Measurements from ENCODE around the gene UBALD2.
A peak's percentile ranks its signal among the peaks of the same experiment; 100 is the strongest.
"Not testable (repeated sequence)": the region's sequence is repeated elsewhere in the genome, so short reads cannot be mapped to it uniquely, and the experiment has no call there.

UBALD2 gene

DNA sequence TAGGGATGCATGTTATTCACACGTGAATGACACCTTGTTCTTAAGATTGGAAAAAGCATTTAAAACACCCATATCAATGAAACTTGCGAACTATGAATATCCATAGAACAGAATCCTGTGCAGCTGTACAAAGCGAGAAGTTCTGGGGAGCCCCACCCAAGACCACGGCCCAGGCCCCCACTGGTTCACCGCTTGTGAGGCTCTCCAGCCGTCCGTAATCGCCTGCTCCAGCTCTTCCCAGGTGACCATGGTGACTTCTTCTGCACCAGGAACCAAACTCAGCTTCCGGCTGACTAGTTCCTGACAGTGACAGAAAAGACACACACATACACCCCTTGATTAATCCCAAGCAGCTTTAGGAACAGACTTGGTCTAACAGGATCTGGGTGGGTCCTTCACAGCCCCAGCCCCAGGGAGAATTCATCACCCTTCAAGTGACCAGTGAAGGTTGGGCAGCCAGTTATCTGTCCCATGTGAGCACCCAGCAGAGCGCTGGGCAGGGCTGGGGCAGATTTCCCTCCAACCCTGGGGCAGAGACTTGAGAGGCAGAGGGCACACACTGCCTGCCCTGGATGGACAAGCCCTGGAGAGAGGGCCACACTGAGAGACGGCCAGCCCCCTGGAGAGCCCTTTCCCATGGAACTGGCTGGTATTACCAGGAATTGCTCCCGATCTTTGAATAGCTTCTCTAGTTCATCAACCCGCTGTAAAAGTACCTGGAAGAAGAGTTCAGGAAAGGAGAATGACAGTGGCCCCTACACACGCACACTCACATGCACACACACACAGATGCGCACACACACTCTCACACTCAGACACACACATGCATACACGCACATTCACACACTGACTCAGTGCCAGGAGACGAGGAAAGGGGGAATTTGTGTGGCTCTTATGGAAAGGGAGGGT is 39.3 kb downstream of the UBALD2 start:
- H3K4me3 ChIP-seq (ENCODE audit: insufficient read depth, low read depth, low read length), result no peak overlapping the region
- H3K36me3 ChIP-seq (ENCODE audit: control insufficient read depth, insufficient read depth, low read length), result no peaks in the 10 kb centered on the region
- no peaks in the 10 kb centered on the region for H3K4me1 ChIP-seq (ENCODE audit: control insufficient read depth, insufficient read depth, low read length)
- H3K9me3 ChIP-seq (ENCODE audit: control insufficient read depth, low read length), result no peaks in the 10 kb centered on the region
- H3K27ac ChIP-seq (ENCODE audit: insufficient read depth, low read depth, low read length, poor library complexity, severe bottlenecking), result no peak overlapping the region
- WGBS, 2 experiments, result 92 to 94% methylated on average over 15 to 17 of the region's 17 CpGs
- no peaks in the 10 kb centered on the region for H3K27me3 ChIP-seq (ENCODE audit: control insufficient read depth, insufficient read depth, low read length, poor library complexity, severe bottlenecking)

DNA sequence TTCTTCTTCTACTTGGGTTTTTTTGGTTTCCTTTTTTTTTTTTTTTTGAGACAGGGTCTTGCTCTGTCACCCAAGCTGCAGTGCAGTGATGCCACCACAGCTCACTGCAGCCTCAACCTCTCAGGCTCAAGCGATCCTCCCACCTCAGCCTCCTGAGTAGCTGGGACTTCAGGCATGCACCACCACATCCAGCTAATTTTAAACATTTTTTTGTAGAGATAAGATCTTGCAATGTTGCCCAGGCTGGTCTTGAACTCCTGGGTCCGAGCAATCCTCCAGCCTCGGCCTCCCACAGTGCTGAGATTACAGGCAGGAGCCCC is 39.9 kb downstream of the UBALD2 start:
- WGBS, 2 experiments, result 89 to 91% methylated on average over 3 of the region's 3 CpGs

DNA sequence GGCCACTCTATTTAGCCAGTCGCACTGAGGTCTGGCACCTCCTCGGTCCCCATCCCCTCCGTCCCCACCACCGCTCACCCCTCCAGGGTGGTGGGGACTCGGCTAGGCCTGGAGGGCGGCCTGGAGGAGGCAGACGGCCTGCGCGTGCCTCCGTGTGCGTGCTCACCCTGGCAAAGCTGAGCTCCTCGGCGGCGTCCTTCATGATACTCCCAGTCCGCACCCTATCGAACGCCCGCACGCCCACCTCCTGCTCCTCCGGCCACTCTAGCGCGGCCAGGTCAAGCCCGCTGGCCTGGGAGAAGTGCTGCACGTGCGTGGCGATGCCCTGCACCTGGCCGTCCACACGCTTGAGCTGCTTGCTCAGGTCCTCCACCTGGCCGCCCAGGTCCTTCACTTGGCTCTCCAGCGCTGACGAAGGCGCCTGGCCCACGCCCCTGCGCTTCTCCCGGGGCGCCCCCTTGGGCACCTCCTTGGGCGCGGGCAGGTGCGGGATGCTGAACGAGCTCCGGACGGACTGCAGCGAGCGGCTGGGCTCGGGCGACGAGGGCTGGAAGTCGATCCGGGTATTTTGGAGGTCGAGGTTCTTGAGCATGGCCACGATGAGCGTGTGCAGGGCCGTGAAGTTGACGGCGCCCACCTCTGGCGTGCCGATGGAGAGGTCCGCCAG is 42.3 kb downstream of the UBALD2 start:
- 96 to 97% methylated on average over 58 of the region's 58 CpGs for WGBS, 2 experiments
- no peak overlapping the region for H3K27ac ChIP-seq (ENCODE audit: insufficient read depth, low read depth, low read length, poor library complexity, severe bottlenecking)
- H3K4me1 ChIP-seq (ENCODE audit: control insufficient read depth, insufficient read depth, low read length), result no peaks in the 10 kb centered on the region
- peaks cover 3% of the 10 kb centered on the region for H3K36me3 ChIP-seq (ENCODE audit: control insufficient read depth, insufficient read depth, low read length)
- H3K9me3 ChIP-seq (ENCODE audit: control insufficient read depth, low read length), result no peaks in the 10 kb centered on the region
- no peaks in the 10 kb centered on the region for H3K27me3 ChIP-seq (ENCODE audit: control insufficient read depth, insufficient read depth, low read length, poor library complexity, severe bottlenecking)
- H3K4me3 ChIP-seq (ENCODE audit: insufficient read depth, low read depth, low read length), result no peak overlapping the region

More for the DNA sequence above, 39.9 kb downstream of the UBALD2 start:
- not testable (repeated sequence) for H3K9me3 ChIP-seq (ENCODE audit: control insufficient read depth, low read length); H3K4me3 ChIP-seq (ENCODE audit: insufficient read depth, low read depth, low read length); H3K36me3 ChIP-seq (ENCODE audit: control insufficient read depth, insufficient read depth, low read length); H3K27ac ChIP-seq (ENCODE audit: insufficient read depth, low read depth, low read length, poor library complexity, severe bottlenecking); H3K27me3 ChIP-seq (ENCODE audit: control insufficient read depth, insufficient read depth, low read length, poor library complexity, severe bottlenecking); H3K4me1 ChIP-seq (ENCODE audit: control insufficient read depth, insufficient read depth, low read length)

DNA sequence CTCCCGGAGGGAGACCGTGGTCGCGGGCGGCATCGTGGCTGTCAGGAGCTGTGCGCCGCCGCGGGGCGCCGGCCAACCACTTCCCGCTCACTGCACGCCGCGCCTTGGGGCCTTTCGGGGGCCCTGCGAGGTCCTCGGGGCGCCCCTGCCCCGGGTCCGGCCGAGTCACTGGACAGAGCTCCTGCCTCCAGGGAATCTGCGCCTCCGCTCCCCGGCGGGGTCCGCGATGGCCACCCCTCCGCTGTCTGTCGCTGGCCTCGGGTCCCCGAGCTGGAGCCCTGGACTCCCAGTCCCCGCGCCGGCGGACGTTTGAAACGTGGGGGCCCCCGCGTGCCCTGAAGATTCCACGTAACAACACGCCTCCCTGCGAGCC is 42.8 kb downstream of the UBALD2 start, which contains the start of gene QRICH2:
Gene QRICH2, minus strand, starts transcription at position 311 of the 373 bp plus-strand sequence. Its CDS starts 278 bp downstream, at position 33.
- Histone ChIP-seq H3K36me3 (ENCODE audit: control insufficient read depth, insufficient read depth, low read length) (peaks cover 7% of the 10 kb centered on the region), H3K4me3 (ENCODE audit: insufficient read depth, low read depth, low read length) (no peak within 1 kb of the TSS), H3K27me3 (ENCODE audit: control insufficient read depth, insufficient read depth, low read length, poor library complexity, severe bottlenecking) (no peaks in the 10 kb centered on the region), H3K27ac (ENCODE audit: insufficient read depth, low read depth, low read length, poor library complexity, severe bottlenecking) (no peak within 1 kb of the TSS), H3K9me3 (ENCODE audit: control insufficient read depth, low read length) (no peaks in the 10 kb centered on the region), H3K4me1 (ENCODE audit: control insufficient read depth, insufficient read depth, low read length) (no peaks in the 10 kb centered on the region)
- WGBS, 2 experiments, result 96% methylated on average over 44 of the region's 44 CpGs

- Histone ChIP-seq H3K9me3 (ENCODE audit: control insufficient read depth, low read length) (no peaks in the 10 kb centered on the region), H3K4me3 (ENCODE audit: insufficient read depth, low read depth, low read length) (no peak overlapping the region), H3K4me1 (ENCODE audit: control insufficient read depth, insufficient read depth, low read length) (no peaks in the 10 kb centered on the region), H3K36me3 (ENCODE audit: control insufficient read depth, insufficient read depth, low read length) (peaks cover 12% of the 10 kb centered on the region), H3K27ac (ENCODE audit: insufficient read depth, low read depth, low read length, poor library complexity, severe bottlenecking) (no peak overlapping the region), H3K27me3 (ENCODE audit: control insufficient read depth, insufficient read depth, low read length, poor library complexity, severe bottlenecking) (no peaks in the 10 kb centered on the region)
- WGBS, 2 experiments, result 91 to 95% methylated on average over 4 of the region's 4 CpGs
These were observed 44.3 kb downstream of the UBALD2 start for GRCh38 chr17:76309461-76309860.

DNA sequence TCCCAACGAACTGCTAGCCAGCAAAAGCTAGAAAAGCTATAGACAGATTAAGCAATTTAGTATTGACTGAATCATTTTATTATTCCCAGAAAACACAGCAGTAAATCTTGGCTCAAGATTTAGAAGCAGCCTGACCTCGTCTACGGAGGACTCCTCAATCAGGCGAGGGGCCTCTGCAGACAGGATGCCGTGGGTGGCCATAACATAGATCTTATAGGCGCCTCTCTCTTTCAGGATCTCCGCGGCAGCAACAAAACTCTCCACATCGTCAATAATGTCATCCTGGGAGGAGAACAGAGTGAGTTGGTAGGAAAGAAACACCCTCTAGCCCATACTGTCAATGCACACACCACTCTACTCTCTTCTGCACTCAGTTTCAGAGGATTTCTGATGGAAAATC is 47.6 kb downstream of the UBALD2 start:
- Histone ChIP-seq H3K36me3 (ENCODE audit: control insufficient read depth, insufficient read depth, low read length) (peaks cover 12% of the 10 kb centered on the region), H3K4me1 (ENCODE audit: control insufficient read depth, insufficient read depth, low read length) (no peaks in the 10 kb centered on the region), H3K27me3 (ENCODE audit: control insufficient read depth, insufficient read depth, low read length, poor library complexity, severe bottlenecking) (no peaks in the 10 kb centered on the region), H3K4me3 (ENCODE audit: insufficient read depth, low read depth, low read length) (no peak overlapping the region), H3K9me3 (ENCODE audit: control insufficient read depth, low read length) (no peaks in the 10 kb centered on the region), H3K27ac (ENCODE audit: insufficient read depth, low read depth, low read length, poor library complexity, severe bottlenecking) (peak overlapping the region; percentile 36)
- 92 to 94% methylated on average over 9 of the region's 9 CpGs for WGBS, 2 experiments

DNA sequence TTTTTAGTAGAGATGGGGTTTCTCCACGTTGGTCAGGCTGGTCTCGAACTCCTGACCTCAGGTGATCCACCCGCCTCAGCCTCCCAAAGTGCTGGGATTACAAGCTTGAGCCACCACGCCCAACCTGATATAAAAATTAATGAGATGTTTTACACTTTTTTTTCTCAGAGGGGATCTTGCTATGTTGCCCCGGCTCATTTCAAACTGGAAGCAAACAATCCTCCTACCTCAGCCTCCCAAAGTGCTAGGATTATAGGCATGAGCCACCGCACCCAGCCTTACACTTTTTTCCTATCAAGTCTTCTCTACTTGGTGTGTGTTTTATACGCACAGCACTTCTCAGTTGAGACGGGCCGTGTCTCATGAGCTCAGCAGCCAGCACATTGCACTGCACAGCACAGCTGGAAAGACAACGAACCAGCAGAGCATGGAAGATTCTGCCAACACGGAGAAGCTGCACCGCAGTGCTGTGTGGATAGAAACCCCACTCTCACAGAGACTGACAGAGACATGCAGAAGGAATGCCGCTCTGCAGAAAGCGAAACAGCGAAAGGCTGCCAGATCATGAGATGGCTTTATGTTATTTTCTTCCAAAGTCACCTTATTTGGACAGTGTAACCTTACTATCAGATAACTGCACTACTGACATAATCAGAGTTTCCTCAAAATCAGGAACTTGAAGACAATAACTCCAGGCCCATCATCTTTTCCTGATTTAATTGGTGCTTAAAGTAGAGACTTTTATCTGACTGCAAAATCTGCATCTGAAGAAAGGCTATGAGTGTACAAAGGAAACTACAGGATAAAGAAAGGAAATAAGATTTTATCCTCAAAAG is 49.5 kb downstream of the UBALD2 start:
- 91 to 93% methylated on average over 15 of the region's 15 CpGs for WGBS, 2 experiments
- peaks cover 12% of the 10 kb centered on the region for H3K36me3 ChIP-seq (ENCODE audit: control insufficient read depth, insufficient read depth, low read length)
- no peaks in the 10 kb centered on the region for H3K4me1 ChIP-seq (ENCODE audit: control insufficient read depth, insufficient read depth, low read length)
- H3K4me3 ChIP-seq (ENCODE audit: insufficient read depth, low read depth, low read length), result no peak overlapping the region
- no peaks in the 10 kb centered on the region for H3K9me3 ChIP-seq (ENCODE audit: control insufficient read depth, low read length)
- H3K27me3 ChIP-seq (ENCODE audit: control insufficient read depth, insufficient read depth, low read length, poor library complexity, severe bottlenecking), result no peaks in the 10 kb centered on the region
- H3K27ac ChIP-seq (ENCODE audit: insufficient read depth, low read depth, low read length, poor library complexity, severe bottlenecking), result no peak overlapping the region

- Histone ChIP-seq H3K4me3 (ENCODE audit: insufficient read depth, low read depth, low read length) (no peak overlapping the region), H3K36me3 (ENCODE audit: control insufficient read depth, insufficient read depth, low read length) (peaks cover 12% of the 10 kb centered on the region), H3K27me3 (ENCODE audit: control insufficient read depth, insufficient read depth, low read length, poor library complexity, severe bottlenecking) (no peaks in the 10 kb centered on the region), H3K9me3 (ENCODE audit: control insufficient read depth, low read length) (no peaks in the 10 kb centered on the region), H3K4me1 (ENCODE audit: control insufficient read depth, insufficient read depth, low read length) (no peaks in the 10 kb centered on the region), H3K27ac (ENCODE audit: insufficient read depth, low read depth, low read length, poor library complexity, severe bottlenecking) (no peak overlapping the region)
- WGBS, 2 experiments, result 95 to 96% methylated on average over 2 of the region's 2 CpGs
These were observed 52.4 kb downstream of the UBALD2 start for GRCh38 chr17:76317535-76317934.

- Histone ChIP-seq H3K4me3 (ENCODE audit: insufficient read depth, low read depth, low read length) (no peak overlapping the region), H3K27ac (ENCODE audit: insufficient read depth, low read depth, low read length, poor library complexity, severe bottlenecking) (no peak overlapping the region), H3K4me1 (ENCODE audit: control insufficient read depth, insufficient read depth, low read length) (no peaks in the 10 kb centered on the region), H3K9me3 (ENCODE audit: control insufficient read depth, low read length) (no peaks in the 10 kb centered on the region), H3K27me3 (ENCODE audit: control insufficient read depth, insufficient read depth, low read length, poor library complexity, severe bottlenecking) (no peaks in the 10 kb centered on the region), H3K36me3 (ENCODE audit: control insufficient read depth, insufficient read depth, low read length) (peaks cover 4% of the 10 kb centered on the region)
- WGBS, 2 experiments, result 97 to 99% methylated on average over 3 of the region's 3 CpGs
These were observed 53.4 kb downstream of the UBALD2 start for GRCh38 chr17:76318586-76318985.

Measured in ectodermal cell (in vitro differentiated cells).